Nephron progenitor cell (in vitro differentiated cells): ENCODE results near the gene AKR1C8.
A peak's percentile ranks its signal among the peaks of the same experiment; 100 is the strongest.
"Not testable (repeated sequence)": the region's sequence is repeated elsewhere in the genome, so short reads cannot be mapped to it uniquely, and the experiment has no call there.

ENCODE experiments used
- DNase-seq: peaks from one replicate; pipeline ENCODE4 v3.0.0; 2021
- H3K27ac Mint-ChIP-seq: 2 replicates; pipeline ENCODE4 v1.8.0; 2021; ENCODE audit warnings: mild to moderate bottlenecking, moderate library complexity, mixed read lengths
- H3K27me3 Mint-ChIP-seq: 2 replicates; pipeline ENCODE4 v1.8.0; 2021; ENCODE audit warnings: mild to moderate bottlenecking, low read depth, mixed read lengths; ENCODE audit not compliant: poor library complexity
- H3K36me3 Mint-ChIP-seq: 2 replicates; pipeline ENCODE4 v1.8.0; 2021; ENCODE audit warnings: low read depth, mixed read lengths
- H3K4me1 Mint-ChIP-seq: 2 replicates; pipeline ENCODE4 v1.8.0; 2021; ENCODE audit warnings: mixed read lengths
- H3K4me3 Mint-ChIP-seq: 2 replicates; pipeline ENCODE4 v1.8.0; 2021; ENCODE audit warnings: mild to moderate bottlenecking, moderate library complexity, mixed read lengths
- H3K9me3 Mint-ChIP-seq: 2 replicates; pipeline ENCODE4 v1.8.0; 2021; ENCODE audit warnings: mild to moderate bottlenecking, moderate library complexity, mixed read lengths
- CTCF ChIP-seq: fragments of 200-600 bp; sonication (generic); IDR thresholded peaks from 2 replicates; pipeline ENCODE4 v1.5.0; 2021; ENCODE audit warnings: antibody characterized with exemption

Gene AKR1C8

GRCh38 chr10:5184987-5185775, at the start of gene AKR1C8:
Gene AKR1C8, minus strand, starts transcription at chr10:5185150. Its CDS starts 46 bp downstream, at chr10:5185104.
- H3K4me1 Mint-ChIP-seq: peaks cover 22% of the 10 kb centered on the region

GRCh38 chr10:5234106-5234860, 49.3 kb upstream of the AKR1C8 start:
- H3K4me1 Mint-ChIP-seq: no peaks in the 10 kb centered on the region
- H3K36me3 Mint-ChIP-seq: no peaks in the 10 kb centered on the region
- H3K27ac Mint-ChIP-seq: peak overlapping the region; percentile 36
- H3K4me3 Mint-ChIP-seq: no peak overlapping the region
- peaks cover 56% of the 10 kb centered on the region for H3K9me3 Mint-ChIP-seq
- no peak for TF ChIP-seq CTCF
- no peak for DNase-seq
- H3K27me3 Mint-ChIP-seq: peaks cover 4% of the 10 kb centered on the region

More at GRCh38 chr10:5184987-5185775, at the start of gene AKR1C8:
- no peak within 1 kb of the TSS for H3K27ac Mint-ChIP-seq
- no peak for TF ChIP-seq CTCF
- H3K9me3 Mint-ChIP-seq: peaks cover 38% of the 10 kb centered on the region
- no peak within 1 kb of the TSS for H3K4me3 Mint-ChIP-seq
- H3K36me3 Mint-ChIP-seq: no peaks in the 10 kb centered on the region
- DNase-seq: no peak
- no peaks in the 10 kb centered on the region for H3K27me3 Mint-ChIP-seq

GRCh38 chr10:5233324-5233723, 48.4 kb upstream of the AKR1C8 start:
- H3K4me3 Mint-ChIP-seq: no peak overlapping the region
- peaks cover 51% of the 10 kb centered on the region for H3K9me3 Mint-ChIP-seq
- no peaks in the 10 kb centered on the region for H3K4me1 Mint-ChIP-seq
- H3K36me3 Mint-ChIP-seq: no peaks in the 10 kb centered on the region
- TF ChIP-seq CTCF: no peak
- no peak overlapping the region for H3K27ac Mint-ChIP-seq
- DNase-seq: no peak
- peaks cover 4% of the 10 kb centered on the region for H3K27me3 Mint-ChIP-seq

DNA sequence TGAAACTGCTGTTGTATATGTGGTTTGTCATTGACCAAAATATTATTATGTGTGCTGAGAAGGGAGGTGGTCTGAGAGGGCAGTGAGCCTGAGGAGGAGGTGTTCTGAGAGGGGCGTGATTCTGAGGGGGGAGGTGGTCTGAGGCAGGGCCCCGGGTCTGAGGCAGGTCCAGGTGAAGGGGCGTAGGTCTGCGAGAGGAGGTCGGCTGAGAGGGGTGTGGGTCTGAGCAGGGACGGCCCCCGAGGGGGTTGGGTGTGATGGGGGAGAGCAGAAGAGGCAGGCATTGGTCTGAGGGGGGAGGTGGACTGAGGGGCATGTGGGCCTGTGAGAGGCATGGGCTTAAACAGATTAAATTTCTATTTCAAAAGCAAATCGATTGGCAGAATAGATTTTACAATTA, 44.1 kb upstream of the AKR1C8 start:
- H3K27me3 Mint-ChIP-seq: no peaks in the 10 kb centered on the region
- peaks cover 35% of the 10 kb centered on the region for H3K9me3 Mint-ChIP-seq
- H3K36me3 Mint-ChIP-seq: no peaks in the 10 kb centered on the region
- H3K4me3 Mint-ChIP-seq: no peak overlapping the region
- no peak for DNase-seq
- no peak for TF ChIP-seq CTCF
- no peaks in the 10 kb centered on the region for H3K4me1 Mint-ChIP-seq
- no peak overlapping the region for H3K27ac Mint-ChIP-seq

DNA sequence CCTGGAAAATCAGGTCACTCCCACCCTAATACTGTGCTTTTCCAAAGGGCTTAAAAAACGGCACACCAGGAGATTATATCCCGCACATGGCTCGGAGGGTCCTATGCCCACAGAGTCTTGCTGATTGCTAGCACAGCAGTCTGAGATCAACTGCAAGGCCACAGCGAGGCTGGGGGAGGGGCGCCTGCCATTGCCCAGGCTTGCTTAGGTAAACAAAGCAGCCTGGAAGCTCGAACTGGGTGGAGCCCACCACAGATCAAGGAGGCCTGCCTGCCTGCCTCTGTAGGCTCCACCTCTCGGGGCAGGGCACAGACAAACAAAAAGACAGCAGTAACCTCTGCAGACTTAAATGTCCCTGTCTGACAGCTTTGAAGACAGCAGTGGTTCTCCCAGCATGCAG, 38.0 kb upstream of the AKR1C8 start:
- H3K4me3 Mint-ChIP-seq, H3K27me3 Mint-ChIP-seq, H3K27ac Mint-ChIP-seq, H3K36me3 Mint-ChIP-seq, DNase-seq, H3K4me1 Mint-ChIP-seq: not testable (repeated sequence)
- peaks cover 46% of the 10 kb centered on the region for H3K9me3 Mint-ChIP-seq

GRCh38 chr10:5219262-5219661, 34.3 kb upstream of the AKR1C8 start:
- no peak for TF ChIP-seq CTCF
- no peak for DNase-seq
- H3K4me3 Mint-ChIP-seq: no peak overlapping the region
- H3K27me3 Mint-ChIP-seq: peaks cover 4% of the 10 kb centered on the region
- no peak overlapping the region for H3K27ac Mint-ChIP-seq
- no peaks in the 10 kb centered on the region for H3K36me3 Mint-ChIP-seq
- H3K4me1 Mint-ChIP-seq: no peaks in the 10 kb centered on the region
- H3K9me3 Mint-ChIP-seq: peaks cover 42% of the 10 kb centered on the region
